Renal pelvis (tissue), 4 donors: ENCODE results near the gene SAV1. TPM values are rescaled to one million over a fixed set of nuclear protein-coding genes. Genes with fewer than 3 reads are reported as not detected.
"Not testable (repeated sequence)": the region's sequence is repeated elsewhere in the genome, so short reads cannot be mapped to it uniquely, and the experiment has no call there.

Experiments
- DNase-seq: peaks from one replicate; pipeline ENCODE4 v3.0.0-alpha.2; 2013
- polyA plus RNA-seq, 3 donors: library from polyadenylated mRNA; unstranded; fragments of 120-200 nt; gene quantifications; one replicate each; pipeline ENCODE4 v1.2.1, GENCODE V29; 2013; ENCODE audit not compliant: insufficient read length in 3 of 3

The SAV1 gene
- polyA plus RNA-seq, 3 donors, result 32.0 to 36.1 (median 34.3) TPM

GRCh38 chr14:50669441-50669986, 1.4 kb upstream of the SAV1 start:
- DNase-seq, result no peak

GRCh38 chr14:50668826-50669143, 679 bp upstream of the SAV1 start:
- DNase-seq, result no peak

GRCh38 chr14:50667684-50667995, 466 bp downstream of the SAV1 start:
- no peak for DNase-seq

GRCh38 chr14:50666772-50667683, 1.1 kb downstream of the SAV1 start:
- peak; percentile 67 for DNase-seq

- not testable (repeated sequence) for DNase-seq
Observed at GRCh38 chr14:50665300-50665699, 2.8 kb downstream of the SAV1 start.

- DNase-seq, result not testable (repeated sequence)
Observed at GRCh38 chr14:50664579-50664978, 3.5 kb downstream of the SAV1 start.

GRCh38 chr14:50659327-50659974, 8.7 kb downstream of the SAV1 start:
- DNase-seq, result no peak

GRCh38 chr14:50658203-50658602, 9.9 kb downstream of the SAV1 start:
- DNase-seq, result peak; percentile 64

GRCh38 chr14:50657753-50658152, 10.4 kb downstream of the SAV1 start:
- no peak for DNase-seq

GRCh38 chr14:50656776-50657175, 11.3 kb downstream of the SAV1 start:
- DNase-seq, result no peak

GRCh38 chr14:50649691-50650090, 18.4 kb downstream of the SAV1 start:
- DNase-seq, result no peak

- DNase-seq, result no peak
Observed at GRCh38 chr14:50647753-50648152, 20.4 kb downstream of the SAV1 start.

GRCh38 chr14:50647282-50647681, 20.8 kb downstream of the SAV1 start:
- no peak for DNase-seq

- DNase-seq, result no peak
Observed at GRCh38 chr14:50635141-50635540, 33.0 kb downstream of the SAV1 start.

GRCh38 chr14:50633954-50634353, 34.2 kb downstream of the SAV1 start:
- DNase-seq, result no peak

- no peak for DNase-seq
Observed at GRCh38 chr14:50631408-50631821, 36.7 kb downstream of the SAV1 start.

- DNase-seq, result not testable (repeated sequence)
Observed at GRCh38 chr14:50624947-50625346, 43.2 kb downstream of the SAV1 start.

GRCh38 chr14:50624447-50624846, 43.7 kb downstream of the SAV1 start:
- DNase-seq, result no peak

- DNase-seq, result no peak
Observed at GRCh38 chr14:50622978-50623377, 45.1 kb downstream of the SAV1 start.

- no peak for DNase-seq
Observed at GRCh38 chr14:50620341-50620740, 47.8 kb downstream of the SAV1 start.

GRCh38 chr14:50619569-50620141, 48.5 kb downstream of the SAV1 start:
- DNase-seq, result peak; percentile 11

- no peak for DNase-seq
Observed at GRCh38 chr14:50616275-50616674, 51.8 kb downstream of the SAV1 start.

GRCh38 chr14:50615552-50615951, 52.6 kb downstream of the SAV1 start:
- DNase-seq, result no peak
